IMR-90 (cell line): ENCODE results near the gene NDFIP2. TPM values are rescaled to one million over a fixed set of nuclear protein-coding genes. Genes with fewer than 3 reads are reported as not detected.

Experiments
- ATAC-seq: fragments of 200-7000 bp; cut with Tn5 transposase; 2 replicates; pipeline ENCODE4 v1.9.1; 2020; ENCODE audit warnings: low read depth, mild to moderate bottlenecking, moderate library complexity
- BruUV-seq: library from RNA; stranded (reverse); fragments of 400-500 nt; replicated peaks from 2 replicates; lab custom pipeline; 2021; lab: Mats Ljungman, UMichigan
- CTCF ChIA-PET: fragments of 300-600 bp; formaldehyde crosslinking; extraction: SDS; loops from one replicate; lab custom pipeline; 2021; ENCODE audit warnings: antibody characterized with exemption; lab: Yijun Ruan, JAX
- POLR2A ChIA-PET: fragments of 300-600 bp; sonication (Branson Sonifier 250); formaldehyde crosslinking; loops from one replicate; lab custom pipeline; 2022; ENCODE audit warnings: antibody characterized with exemption; ENCODE audit not compliant: unreplicated experiment; lab: Charles Lee
- DNase-seq: peaks from one replicate; pipeline ENCODE4 v3.0.0; 2013
- H2AFZ ChIP-seq: replicated peaks from 2 replicates; pipeline ENCODE3; 2013; ENCODE audit warnings: low read length, mild to moderate bottlenecking; ENCODE audit not compliant: poor library complexity
- H2AK5ac ChIP-seq: 2 replicates; pipeline ENCODE4 v1.6.1; 2013; ENCODE audit warnings: low read depth, low read length, inconsistent platforms
- H2AK9ac ChIP-seq: replicated peaks from 2 replicates; pipeline ENCODE3; 2013; ENCODE audit warnings: mild to moderate bottlenecking, low read depth, low read length, moderate library complexity; ENCODE audit not compliant: poor library complexity
- H2BK120ac ChIP-seq: 2 replicates; pipeline ENCODE4 v1.6.1; 2013; ENCODE audit warnings: low read depth, low read length, inconsistent platforms
- H2BK15ac ChIP-seq: 3 replicates; pipeline ENCODE4 v1.6.1; 2013; ENCODE audit warnings: low read depth, low read length, inconsistent platforms
- H2BK20ac ChIP-seq: 2 replicates; pipeline ENCODE4 v1.6.1; 2013; ENCODE audit warnings: low read depth, mild to moderate bottlenecking, inconsistent platforms, low read length, moderate library complexity
- H2BK5ac ChIP-seq: 2 replicates; pipeline ENCODE4 v1.6.1; 2013; ENCODE audit warnings: mild to moderate bottlenecking, low read depth, low read length, inconsistent platforms; ENCODE audit not compliant: poor library complexity, severe bottlenecking
- H3K14ac ChIP-seq: replicated peaks from 2 replicates; pipeline ENCODE4 v1.6.1; 2013; ENCODE audit warnings: low read depth, low read length, inconsistent platforms
- H3K18ac ChIP-seq: 2 replicates; pipeline ENCODE4 v1.6.1; 2013; ENCODE audit warnings: low read depth, low read length, control low read depth
- H3K23ac ChIP-seq: 2 replicates; pipeline ENCODE4 v1.6.1; 2013; ENCODE audit warnings: low read depth, low read length, inconsistent platforms
- H3K27ac ChIP-seq: 2 replicates; pipeline ENCODE4 v1.5.1; 2013; ENCODE audit warnings: mild to moderate bottlenecking, control low read depth, low read length; ENCODE audit not compliant: insufficient read depth
- H3K27me3 ChIP-seq: 2 replicates; pipeline ENCODE4 v1.6.1; 2013; ENCODE audit warnings: low read length; ENCODE audit not compliant: control insufficient read depth, insufficient read depth
- H3K36me3 ChIP-seq: 2 replicates; pipeline ENCODE4 v1.6.1; 2013; ENCODE audit warnings: low read length, mixed read lengths; ENCODE audit not compliant: control insufficient read depth, insufficient read depth
- H3K4ac ChIP-seq: 2 replicates; pipeline ENCODE4 v1.6.1; 2013; ENCODE audit warnings: low read depth, low read length, inconsistent platforms
- H3K4me1 ChIP-seq: 2 replicates; pipeline ENCODE4 v1.6.1; 2013; ENCODE audit warnings: low read length, mixed read lengths; ENCODE audit not compliant: control insufficient read depth, insufficient read depth
- H3K4me2 ChIP-seq: 2 replicates; pipeline ENCODE4 v1.6.1; 2013; ENCODE audit warnings: low read depth, mild to moderate bottlenecking, control low read depth, low read length, moderate library complexity
- H3K4me3 ChIP-seq: 2 replicates; pipeline ENCODE4 v1.5.1; 2013; ENCODE audit warnings: low read depth, mild to moderate bottlenecking, control low read depth, low read length, moderate library complexity; ENCODE audit not compliant: insufficient read depth
- H3K56ac ChIP-seq: 2 replicates; pipeline ENCODE4 v1.6.1; 2013; ENCODE audit warnings: low read length, inconsistent platforms; ENCODE audit not compliant: insufficient read depth; ENCODE audit errors: extremely low read depth
- H3K79me1 ChIP-seq, 2 experiments: 2 replicates each; pipeline ENCODE4 v1.6.1; 2013; ENCODE audit warnings: low read length in 2 of 2, inconsistent platforms in 1 of 2, low read depth in 1 of 2
- H3K9ac ChIP-seq: 2 replicates; pipeline ENCODE4 v1.6.1; 2013; ENCODE audit warnings: low read depth, low read length, control low read depth
- H3K9me1 ChIP-seq: 2 replicates; pipeline ENCODE4 v1.6.1; 2013; ENCODE audit warnings: low read length, inconsistent platforms; ENCODE audit not compliant: insufficient read depth
- H3K9me3 ChIP-seq: 2 replicates; pipeline ENCODE4 v1.6.1; 2013; ENCODE audit warnings: low read length; ENCODE audit not compliant: control insufficient read depth, insufficient read depth
- H4K20me1 ChIP-seq: 2 replicates; pipeline ENCODE4 v1.6.1; 2013; ENCODE audit warnings: low read length, inconsistent platforms; ENCODE audit not compliant: insufficient read depth
- H4K5ac ChIP-seq: 2 replicates; pipeline ENCODE4 v1.6.1; 2013; ENCODE audit warnings: mild to moderate bottlenecking, low read depth, low read length, control low read depth
- H4K8ac ChIP-seq, 2 experiments: 2 replicates each; pipeline ENCODE4 v1.6.1; 2013; ENCODE audit warnings: low read depth in 2 of 2, low read length in 2 of 2, control low read depth in 1 of 2, inconsistent platforms in 1 of 2
- H4K91ac ChIP-seq: 2 replicates; pipeline ENCODE4 v1.6.1; 2013; ENCODE audit warnings: low read depth, low read length, inconsistent platforms; ENCODE audit not compliant: insufficient read depth
- BHLHE40 ChIP-seq: fragments of 150-350 bp; IDR thresholded peaks from 2 replicates; pipeline ENCODE4 v1.6.1; 2016; ENCODE audit warnings: mild to moderate bottlenecking, low read depth, low read length
- CHD1 ChIP-seq: IDR thresholded peaks from 2 replicates; pipeline ENCODE4 v1.6.1; 2012; ENCODE audit warnings: low read depth, low read length, improper control_type of control experiment
- FOS ChIP-seq: fragments of 150-350 bp; IDR thresholded peaks from 2 replicates; pipeline ENCODE4 v1.6.1; 2016; ENCODE audit warnings: low read depth, low read length
- MXI1 ChIP-seq: IDR thresholded peaks from 2 replicates; pipeline ENCODE4 v1.6.1; 2012; ENCODE audit warnings: low read depth, mild to moderate bottlenecking, low read length, moderate library complexity, borderline replicate concordance
- NFE2L2 ChIP-seq: fragments of 150-350 bp; IDR thresholded peaks from 2 replicates; pipeline ENCODE4 v1.6.1; 2016; ENCODE audit warnings: low read depth, mild to moderate bottlenecking, low read length
- RAD21 ChIP-seq: IDR thresholded peaks from 2 replicates; pipeline ENCODE4 v1.6.1; 2012; ENCODE audit warnings: low read length, improper control_type of control experiment
- RFX5 ChIP-seq: IDR thresholded peaks from 2 replicates; pipeline ENCODE4 v1.8.0; 2012; ENCODE audit warnings: low read depth, mild to moderate bottlenecking, low read length, moderate library complexity
- WGBS, 2 experiments: methylation state at CpG; one replicate each; pipeline versions ENCODE4 v1.1.5 to v1.1.7; 2013; ENCODE audit warnings: missing lambda C conversion rate in 2 of 2; ENCODE audit not compliant: insufficient read length in 1 of 2; ENCODE audit errors: extremely low coverage in 2 of 2; 5-methylcytosine and 5-hydroxymethylcytosine counted together
- dilution Hi-C: fragments of 300-500 bp; cut with HindIII; formaldehyde crosslinking; loops from one replicate; pipeline ENCODE4 v1.14.3; 2018; ENCODE audit warnings: low sequenced_read_pairs; ENCODE audit not compliant: unreplicated experiment
- in situ Hi-C: fragments of 300-500 bp; cut with MboI; formaldehyde crosslinking; loops from 3 replicates; pipeline ENCODE4 v1.14.3; 2019; ENCODE audit warnings: low sequenced_read_pairs, inconsistent platforms, mixed read lengths
- intact Hi-C: fragments of 100-400 bp; cut with micrococcal nuclease; formaldehyde crosslinking; loops from 2 replicates; pipeline ENCODE4 v1.10.0; 2022
- polyA plus RNA-seq, 3 experiments: library from polyadenylated mRNA; depleted of rRNA; stranded (reverse); fragments of >200 nt; gene quantifications; 2 replicates each; pipeline ENCODE4 v1.2.3, GENCODE V29; 2012; ENCODE audit warnings: low replicate concordance in 1 of 3
- total RNA-seq: library from RNA; depleted of rRNA; stranded (reverse); fragments of >200 nt; gene quantifications from 2 replicates; pipeline ENCODE4 v1.2.3, GENCODE V29; 2012
- TF ChIP-seq, protein P1 (sequence below): fragments of 150-350 bp; IDR thresholded peaks from 2 replicates; pipeline ENCODE4 v1.6.1; 2017; ENCODE audit warnings: mild to moderate bottlenecking, antibody characterized with exemption, low read length, low read depth
- TF ChIP-seq, protein P2 (sequence below): fragments of 150-350 bp; IDR thresholded peaks from 2 replicates; pipeline ENCODE4 v1.6.1; 2016; ENCODE audit warnings: low read depth, mild to moderate bottlenecking, low read length, moderate library complexity, borderline replicate concordance
- TF ChIP-seq, protein P3 (sequence below): conservative IDR thresholded peaks from 2 replicates; pipeline ENCODE4 v1.5.1; 2012; ENCODE audit warnings: mild to moderate bottlenecking, low read depth, low read length, improper control_type of control experiment

NDFIP2 gene
- total and polyA plus RNA-seq, 2 of the 4 experiments (the other 2 are of a cell fraction) = 23.8 to 25.8 TPM

DNA sequence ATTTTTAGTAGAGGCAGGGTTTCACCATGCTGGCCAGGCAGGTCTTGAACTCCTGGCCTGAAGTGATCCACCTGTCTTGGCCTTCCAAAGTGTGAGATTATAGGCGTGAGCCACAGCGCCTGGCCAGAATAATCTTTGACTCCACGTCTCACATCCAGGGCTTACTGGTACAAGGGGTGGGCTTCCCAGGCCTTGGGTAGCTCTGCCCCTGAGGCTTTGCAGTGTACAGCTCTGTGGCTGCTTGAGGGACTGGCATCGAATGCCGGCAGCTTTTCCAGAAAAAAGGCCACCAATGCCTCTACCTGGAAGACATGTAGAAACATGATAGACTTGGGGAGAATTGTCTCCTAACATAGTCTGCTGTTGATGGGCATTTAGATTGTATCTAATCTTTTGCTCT lies 57.8 kb downstream of the NDFIP2 start:
- Histone ChIP-seq H4K8ac (no peak overlapping the region), H4K91ac (no peak overlapping the region), H3K36me3 (no peaks in the 10 kb centered on the region), H3K56ac (no peak overlapping the region), H3K27me3 (no peaks in the 10 kb centered on the region), H3K4me2 (no peak overlapping the region), H3K18ac (no peak overlapping the region), H2AK9ac (no peak overlapping the region), H2AK5ac (no peak overlapping the region), H4K5ac (no peak overlapping the region), H3K23ac (no peak overlapping the region), H2AFZ (no peak overlapping the region), H4K20me1 (no peaks in the 10 kb centered on the region), H3K4ac (no peak overlapping the region), H3K9me3 (no peaks in the 10 kb centered on the region), H3K9me1 (0 out of 2 replicates have a peak, but pooled peaks cover 4% of the 10 kb centered on the region), H2BK120ac (no peak overlapping the region), H3K79me1 (peaks cover 0 to 5% of the 10 kb centered on the region in 2 experiments; a peak in 2 of 4 replicates), H3K4me3 (no peak overlapping the region), H2BK15ac (no peak overlapping the region), H2BK20ac (no peak overlapping the region), H3K4me1 (peaks cover 6% of the 10 kb centered on the region; the same call in 1 of the 2 replicates), H3K9ac (no peak overlapping the region), H3K27ac (no peak overlapping the region), H3K14ac (no peak overlapping the region), H2BK5ac (no peak overlapping the region)
- in situ Hi-C loops = no loop called here
- intact Hi-C loops = no loop called here
- no TSS peak for BruUV-seq
- no peak for ATAC-seq
- WGBS, 2 experiments = 100% methylated on average over 3 of the region's 5 CpGs; no CpG with 5 or more reads in 1 of the 2 experiments
- dilution Hi-C loops = loop anchor here (25.0 kb wide), 1 partner anchor 101 kb away; no protein-coding TSS in a partner anchor
- CTCF ChIA-PET = no interaction called here
- TF ChIP-seq RAD21 (no peak), CHD1 (no peak), MXI1 (no peak), BHLHE40 (no peak), RFX5 (no peak), NFE2L2 (no peak), FOS (no peak)
- TF ChIP-seq, protein P1, sequence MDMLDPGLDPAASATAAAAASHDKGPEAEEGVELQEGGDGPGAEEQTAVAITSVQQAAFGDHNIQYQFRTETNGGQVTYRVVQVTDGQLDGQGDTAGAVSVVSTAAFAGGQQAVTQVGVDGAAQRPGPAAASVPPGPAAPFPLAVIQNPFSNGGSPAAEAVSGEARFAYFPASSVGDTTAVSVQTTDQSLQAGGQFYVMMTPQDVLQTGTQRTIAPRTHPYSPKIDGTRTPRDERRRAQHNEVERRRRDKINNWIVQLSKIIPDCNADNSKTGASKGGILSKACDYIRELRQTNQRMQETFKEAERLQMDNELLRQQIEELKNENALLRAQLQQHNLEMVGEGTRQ = no peak
- TF ChIP-seq, protein P2, sequence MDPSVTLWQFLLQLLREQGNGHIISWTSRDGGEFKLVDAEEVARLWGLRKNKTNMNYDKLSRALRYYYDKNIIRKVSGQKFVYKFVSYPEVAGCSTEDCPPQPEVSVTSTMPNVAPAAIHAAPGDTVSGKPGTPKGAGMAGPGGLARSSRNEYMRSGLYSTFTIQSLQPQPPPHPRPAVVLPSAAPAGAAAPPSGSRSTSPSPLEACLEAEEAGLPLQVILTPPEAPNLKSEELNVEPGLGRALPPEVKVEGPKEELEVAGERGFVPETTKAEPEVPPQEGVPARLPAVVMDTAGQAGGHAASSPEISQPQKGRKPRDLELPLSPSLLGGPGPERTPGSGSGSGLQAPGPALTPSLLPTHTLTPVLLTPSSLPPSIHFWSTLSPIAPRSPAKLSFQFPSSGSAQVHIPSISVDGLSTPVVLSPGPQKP = no peak
- TF ChIP-seq, protein P3, sequence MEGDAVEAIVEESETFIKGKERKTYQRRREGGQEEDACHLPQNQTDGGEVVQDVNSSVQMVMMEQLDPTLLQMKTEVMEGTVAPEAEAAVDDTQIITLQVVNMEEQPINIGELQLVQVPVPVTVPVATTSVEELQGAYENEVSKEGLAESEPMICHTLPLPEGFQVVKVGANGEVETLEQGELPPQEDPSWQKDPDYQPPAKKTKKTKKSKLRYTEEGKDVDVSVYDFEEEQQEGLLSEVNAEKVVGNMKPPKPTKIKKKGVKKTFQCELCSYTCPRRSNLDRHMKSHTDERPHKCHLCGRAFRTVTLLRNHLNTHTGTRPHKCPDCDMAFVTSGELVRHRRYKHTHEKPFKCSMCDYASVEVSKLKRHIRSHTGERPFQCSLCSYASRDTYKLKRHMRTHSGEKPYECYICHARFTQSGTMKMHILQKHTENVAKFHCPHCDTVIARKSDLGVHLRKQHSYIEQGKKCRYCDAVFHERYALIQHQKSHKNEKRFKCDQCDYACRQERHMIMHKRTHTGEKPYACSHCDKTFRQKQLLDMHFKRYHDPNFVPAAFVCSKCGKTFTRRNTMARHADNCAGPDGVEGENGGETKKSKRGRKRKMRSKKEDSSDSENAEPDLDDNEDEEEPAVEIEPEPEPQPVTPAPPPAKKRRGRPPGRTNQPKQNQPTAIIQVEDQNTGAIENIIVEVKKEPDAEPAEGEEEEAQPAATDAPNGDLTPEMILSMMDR = no peak
- POLR2A ChIA-PET = no interaction called here
- DNase-seq = no peak
